Sigmoid colon (tissue), 4 donors: ENCODE results near the gene TMEM191B.
"Not testable (repeated sequence)": the region's sequence is repeated elsewhere in the genome, so short reads cannot be mapped to it uniquely, and the experiment has no call there.

Experiments
- CTCF ChIP-seq, 4 experiments: fragments of 450-650 bp in 3 of 4; fragments of 200-600 bp in 1 of 4; IDR thresholded peaks; one replicate each; pipeline ENCODE4 v1.5.1; 2016 to 2019; ENCODE audit warnings: antibody characterized with exemption in 4 of 4, mild to moderate bottlenecking in 3 of 4, moderate library complexity in 2 of 4
- EP300 ChIP-seq, 4 donors: sonication (generic); formaldehyde crosslinking; IDR thresholded peaks; one replicate each; pipeline ENCODE4 v1.6.1; 2017; ENCODE audit warnings: antibody characterized with exemption in 4 of 4
- POLR2A ChIP-seq, 2 donors: fragments of 450-650 bp; IDR thresholded peaks; one replicate each; pipeline ENCODE4 v1.6.1; 2016; ENCODE audit warnings: antibody characterized with exemption in 2 of 2, mild to moderate bottlenecking in 2 of 2, moderate library complexity in 2 of 2
- POLR2AphosphoS5 ChIP-seq, 4 donors: sonication (generic); formaldehyde crosslinking; IDR thresholded peaks; one replicate each; pipeline ENCODE4 v1.6.1; 2017; ENCODE audit warnings: antibody characterized with exemption in 4 of 4

GRCh38 chr22:18513454-18513853 lies 14.1 kb upstream of the TMEM191B start:
- not testable (repeated sequence) for TF ChIP-seq CTCF, POLR2A, EP300, POLR2AphosphoS5 (IDR thresholded peaks at IDR 0.05)
